ENCODE measurements around the gene NFATC4. TPM values are rescaled to one million over a fixed set of nuclear protein-coding genes. Genes with fewer than 3 reads are reported as not detected.

The NFATC4 gene
- total and polyA plus RNA-seq, 2 donors (not counting 1 experiment from before 2014, with no cell fraction given), result 3.1 to 7.6 TPM

GRCh38 chr14:24394275-24394674 lies 26.3 kb downstream of the NFATC4 start:
- no peak overlapping the region for H3K9ac ChIP-seq (ENCODE audit: low read length)
- Mint-ChIP-seq H3K4me1 (peaks cover 2% of the 10 kb centered on the region), H3K9me3 (ENCODE audit: insufficient read depth) (no peaks in the 10 kb centered on the region), H3K4me3 (no peak overlapping the region), H3K27ac (no peak overlapping the region), H3K27me3 (peaks cover 22% of the 10 kb centered on the region)
- H4K20me1 ChIP-seq (ENCODE audit: control insufficient read depth, insufficient read depth, low read length, poor library complexity, severe bottlenecking), result no peaks in the 10 kb centered on the region
- intact Hi-C loops (cut with micrococcal nuclease), result no loop called here
- H3K4me3 ChIP-seq (ENCODE audit: control extremely low read depth in 1 of 5, extremely low read depth in 1 of 5, insufficient read depth in 1 of 5, low read depth in 2 of 5, low read length in 4 of 5), result no peak overlapping the region
- no peak for ATAC-seq (ENCODE audit: low read depth)
- H3K27ac ChIP-seq (ENCODE audit: low read length in 2 of 2), result no peak overlapping the region
- CTCF ChIA-PET, result no interaction called here
- peaks cover 0 to 7% (median 3%) of the 10 kb centered on the region in 4 experiments for H3K27me3 ChIP-seq (replicated peaks in 1 of 4; ENCODE audit: control extremely low read depth in 1 of 4, control insufficient read depth in 3 of 4, insufficient read depth in 4 of 4, low read length in 3 of 4)
- H2AFZ ChIP-seq (ENCODE audit: insufficient read depth, low read depth, low read length, poor library complexity, severe bottlenecking), result no peak overlapping the region
- H3K4me1 ChIP-seq (ENCODE audit: control insufficient read depth in 2 of 2, insufficient read depth in 2 of 2, low read length in 2 of 2), result peaks cover 3% of the 10 kb centered on the region in 2 donors
- POLR2A ChIA-PET, result no interaction called here
- no peaks in the 10 kb centered on the region for H3K79me2 ChIP-seq (ENCODE audit: control insufficient read depth, insufficient read depth, low read length)
- DNase-seq, result no peak
- H3K4me2 ChIP-seq (replicated peaks; ENCODE audit: low read depth, low read length, poor library complexity, severe bottlenecking), result no peak overlapping the region
- WGBS (ENCODE audit: insufficient coverage), result no CpG with 5 or more reads among the region's 3 CpGs
- no peaks in the 10 kb centered on the region for H3K9me3 ChIP-seq (ENCODE audit: control extremely low read depth in 1 of 3, control insufficient read depth in 2 of 3, insufficient read depth in 1 of 3, low read length in 2 of 3)
- TF ChIP-seq CTCF (IDR thresholded peaks at IDR 0.05) (no peak), EZH2 (IDR thresholded peaks at IDR 0.05; ENCODE audit: borderline replicate concordance, insufficient read depth, low read depth, low read length, poor library complexity, severe bottlenecking) (no peak)
- no peaks in the 10 kb centered on the region for H3K36me3 ChIP-seq (replicated peaks in 1 of 2; ENCODE audit: control extremely low read depth in 1 of 2, control insufficient read depth in 1 of 2, extremely low read depth in 1 of 2, insufficient read depth in 2 of 2, low read length in 1 of 2)

- TF ChIP-seq EZH2 (IDR thresholded peaks at IDR 0.05; ENCODE audit: borderline replicate concordance, insufficient read depth, low read depth, low read length, poor library complexity, severe bottlenecking) (no peak), CTCF (IDR thresholded peaks at IDR 0.05) (no peak)
- no peak for ATAC-seq (ENCODE audit: low read depth)
- H3K27me3 Mint-ChIP-seq, result peaks cover 21% of the 10 kb centered on the region
- Histone ChIP-seq H3K9me3 (ENCODE audit: control extremely low read depth in 1 of 3, control insufficient read depth in 2 of 3, insufficient read depth in 1 of 3, low read length in 2 of 3) (no peaks in the 10 kb centered on the region), H3K4me2 (replicated peaks; ENCODE audit: low read depth, low read length, poor library complexity, severe bottlenecking) (no peak overlapping the region), H4K20me1 (ENCODE audit: control insufficient read depth, insufficient read depth, low read length, poor library complexity, severe bottlenecking) (no peaks in the 10 kb centered on the region), H3K9ac (ENCODE audit: low read length) (no peak overlapping the region), H3K27ac (ENCODE audit: low read length in 2 of 2) (no peak overlapping the region), H3K4me3 (ENCODE audit: control extremely low read depth in 1 of 5, extremely low read depth in 1 of 5, insufficient read depth in 1 of 5, low read depth in 2 of 5, low read length in 4 of 5) (no peak overlapping the region), H3K79me2 (ENCODE audit: control insufficient read depth, insufficient read depth, low read length) (no peaks in the 10 kb centered on the region), H3K4me1 (ENCODE audit: control insufficient read depth in 2 of 2, insufficient read depth in 2 of 2, low read length in 2 of 2) (peaks cover 9 to 12% of the 10 kb centered on the region in 2 donors), H2AFZ (ENCODE audit: insufficient read depth, low read depth, low read length, poor library complexity, severe bottlenecking) (no peak overlapping the region), H3K27me3 (replicated peaks in 1 of 4; ENCODE audit: control extremely low read depth in 1 of 4, control insufficient read depth in 3 of 4, insufficient read depth in 4 of 4, low read length in 3 of 4) (peaks cover 0 to 18% (median 1%) of the 10 kb centered on the region in 4 experiments), H3K36me3 (replicated peaks in 1 of 2; ENCODE audit: control extremely low read depth in 1 of 2, control insufficient read depth in 1 of 2, extremely low read depth in 1 of 2, insufficient read depth in 2 of 2, low read length in 1 of 2) (no peaks in the 10 kb centered on the region)
- 14% methylated on average over 2 of the region's 8 CpGs for WGBS (ENCODE audit: insufficient coverage)
- peaks cover 11% of the 10 kb centered on the region for H3K4me1 Mint-ChIP-seq
- ChIA-PET CTCF (interaction anchor here (0.7 to 1.8 kb wide), 7 partner anchors 13 to 64 kb away, joined by 3 to 6 read pairs (median 5); no protein-coding TSS in a partner anchor), POLR2A (no interaction called here)
- no peak overlapping the region for H3K27ac Mint-ChIP-seq
- intact Hi-C loops (cut with micrococcal nuclease), result no loop called here
- no peak overlapping the region for H3K4me3 Mint-ChIP-seq
- H3K9me3 Mint-ChIP-seq (ENCODE audit: insufficient read depth), result no peaks in the 10 kb centered on the region
- no peak for DNase-seq
Observed at GRCh38 chr14:24395609-24396582, 27.9 kb downstream of the NFATC4 start.

All from B cell (primary cell).